Effector CD4-positive, alpha-beta T cell (primary cell): ENCODE data around the gene LBP.
"Not testable (repeated sequence)": the region's sequence is repeated elsewhere in the genome, so short reads cannot be mapped to it uniquely, and the experiment has no call there.

ENCODE experiments used
- DNase-seq: peaks from one replicate; pipeline ENCODE4 v3.0.0-alpha.2; 2020

Gene LBP

GRCh38 chr20:38350879-38351775 is 4.8 kb downstream of the LBP start:
- DNase-seq: no peak

- DNase-seq: no peak
These were observed 7.0 kb downstream of the LBP start for GRCh38 chr20:38353316-38353715.

GRCh38 chr20:38354227-38354626 is 7.9 kb downstream of the LBP start:
- DNase-seq: no peak

GRCh38 chr20:38355161-38356012 is 9.1 kb downstream of the LBP start:
- no peak for DNase-seq

- no peak for DNase-seq
These were observed 11.4 kb downstream of the LBP start for GRCh38 chr20:38357653-38358207.

- DNase-seq: no peak
These were observed 12.3 kb downstream of the LBP start for GRCh38 chr20:38358556-38358955.

- DNase-seq: no peak
These were observed 16.9 kb downstream of the LBP start for GRCh38 chr20:38363004-38363747.

GRCh38 chr20:38369389-38369788 is 23.1 kb downstream of the LBP start:
- DNase-seq: no peak

GRCh38 chr20:38372806-38373205 is 26.5 kb downstream of the LBP start:
- DNase-seq: no peak

GRCh38 chr20:38373231-38373867 is 27.1 kb downstream of the LBP start:
- DNase-seq: no peak

GRCh38 chr20:38373898-38374297 is 27.6 kb downstream of the LBP start:
- DNase-seq: no peak

GRCh38 chr20:38377039-38377685 is 30.9 kb downstream of the LBP start:
- DNase-seq: no peak

GRCh38 chr20:38377838-38378237 is 31.6 kb downstream of the LBP start:
- DNase-seq: not testable (repeated sequence)

- DNase-seq: no peak
These were observed 36.9 kb downstream of the LBP start for GRCh38 chr20:38383147-38383546.

- no peak for DNase-seq
These were observed 39.7 kb downstream of the LBP start for GRCh38 chr20:38386004-38386403.

GRCh38 chr20:38386851-38387250 is 40.6 kb downstream of the LBP start:
- DNase-seq: no peak

GRCh38 chr20:38387953-38388352 is 41.7 kb downstream of the LBP start:
- no peak for DNase-seq

- no peak for DNase-seq
These were observed 46.1 kb downstream of the LBP start for GRCh38 chr20:38392356-38392755.

GRCh38 chr20:38393259-38393658 is 47.0 kb downstream of the LBP start:
- no peak for DNase-seq

- no peak for DNase-seq
These were observed 48.9 kb downstream of the LBP start for GRCh38 chr20:38395165-38395564.

- not testable (repeated sequence) for DNase-seq
These were observed 49.6 kb downstream of the LBP start for GRCh38 chr20:38395751-38396395.
